Loucy (cell line): ENCODE results near the gene ARHGEF9.

Experiments
- H2AFZ ChIP-seq: fragments of 200-600 bp; sonication (generic); 2 replicates; pipeline ENCODE4 v1.6.0; 2016; ENCODE audit warnings: antibody characterized with exemption, mild to moderate bottlenecking, low read length, moderate library complexity
- H3F3A ChIP-seq: fragments of 200-600 bp; 2 replicates; pipeline ENCODE4 v1.6.0; 2016; ENCODE audit warnings: antibody characterized with exemption, low read depth, mild to moderate bottlenecking
- H3K27me3 ChIP-seq: fragments of 200-600 bp; sonication (generic); 2 replicates; pipeline ENCODE4 v1.6.1; 2014; ENCODE audit warnings: low read length, mild to moderate bottlenecking; ENCODE audit not compliant: insufficient read depth, poor library complexity, severe bottlenecking
- H3K36me3 ChIP-seq: fragments of 200-600 bp; sonication (generic); 2 replicates; pipeline ENCODE4 v1.6.1; 2016; ENCODE audit warnings: low read length; ENCODE audit not compliant: insufficient read depth
- H3K4me1 ChIP-seq: fragments of 200-600 bp; sonication (generic); 2 replicates; pipeline ENCODE4 v1.5.1; 2014; ENCODE audit warnings: low read length, mild to moderate bottlenecking; ENCODE audit not compliant: insufficient read depth, poor library complexity, severe bottlenecking
- H3K4me2 ChIP-seq: fragments of 200-600 bp; sonication (generic); 2 replicates; pipeline ENCODE4 v1.6.0; 2014; ENCODE audit warnings: antibody characterized with exemption, low read length, low read depth, mild to moderate bottlenecking; ENCODE audit not compliant: poor library complexity, severe bottlenecking
- H3K4me3 ChIP-seq: fragments of 200-600 bp; sonication (generic); 2 replicates; pipeline ENCODE4 v1.5.1; 2014; ENCODE audit warnings: low read length, mild to moderate bottlenecking, mixed read lengths; ENCODE audit not compliant: poor library complexity, severe bottlenecking
- H3K79me2 ChIP-seq: fragments of 200-600 bp; sonication (generic); 2 replicates; pipeline ENCODE4 v1.6.1; 2014; ENCODE audit warnings: low read length; ENCODE audit not compliant: insufficient read depth
- H3K9ac ChIP-seq: fragments of 200-600 bp; sonication (generic); 2 replicates; pipeline ENCODE4 v1.6.0; 2014; ENCODE audit warnings: mild to moderate bottlenecking, low read depth, low read length, moderate library complexity; ENCODE audit not compliant: poor library complexity, severe bottlenecking
- H3K9me2 ChIP-seq: fragments of 200-600 bp; sonication (generic); replicated peaks from 2 replicates; pipeline ENCODE4 v1.6.1; 2016; ENCODE audit warnings: low read depth, low read length, mixed read lengths
- H3K9me3 ChIP-seq: fragments of 200-600 bp; sonication (generic); 2 replicates; pipeline ENCODE4 v1.6.1; 2014; ENCODE audit warnings: mild to moderate bottlenecking, antibody characterized with exemption, low read length, low read depth; ENCODE audit not compliant: insufficient read depth
- H4K20me1 ChIP-seq: fragments of 200-600 bp; sonication (generic); 2 replicates; pipeline ENCODE4 v1.6.0; 2014; ENCODE audit warnings: antibody characterized with exemption, low read length, mild to moderate bottlenecking; ENCODE audit not compliant: insufficient read depth, poor library complexity, severe bottlenecking
- CTCF ChIP-seq: fragments of 200-600 bp; sonication (generic); conservative IDR thresholded peaks from 2 replicates; pipeline ENCODE4 v1.5.1; 2014; ENCODE audit warnings: mild to moderate bottlenecking, antibody characterized with exemption, low read length
- EZH2phosphoT487 ChIP-seq: fragments of 200-600 bp; IDR thresholded peaks from 2 replicates; pipeline ENCODE4 v1.6.1; 2018; ENCODE audit warnings: antibody characterized with exemption, mild to moderate bottlenecking, moderate library complexity, borderline replicate concordance

Gene ARHGEF9

GRCh38 chrX:63785708-63786040 is 660 bp upstream of the ARHGEF9 start:
- no peaks in the 10 kb centered on the region for H3K9me3 ChIP-seq
- no peaks in the 10 kb centered on the region for H3K36me3 ChIP-seq
- H3K27me3 ChIP-seq = no peaks in the 10 kb centered on the region
- no peaks in the 10 kb centered on the region for H3F3A ChIP-seq
- no peaks in the 10 kb centered on the region for H4K20me1 ChIP-seq
- TF ChIP-seq EZH2phosphoT487 (no peak), CTCF (no peak)
- no peaks in the 10 kb centered on the region for H3K79me2 ChIP-seq
- H3K9ac ChIP-seq = no peak overlapping the region
- H3K9me2 ChIP-seq = no peaks in the 10 kb centered on the region
- no peak overlapping the region for H3K4me3 ChIP-seq
- H2AFZ ChIP-seq = no peak overlapping the region
- H3K4me2 ChIP-seq = no peak overlapping the region
- H3K4me1 ChIP-seq = no peaks in the 10 kb centered on the region

- Histone ChIP-seq H3K4me2 (no peak overlapping the region), H3K9me2 (no peaks in the 10 kb centered on the region), H3K27me3 (no peaks in the 10 kb centered on the region), H3F3A (no peaks in the 10 kb centered on the region), H3K9me3 (no peaks in the 10 kb centered on the region), H3K79me2 (no peaks in the 10 kb centered on the region), H3K9ac (no peak overlapping the region), H3K36me3 (no peaks in the 10 kb centered on the region), H2AFZ (no peak overlapping the region), H3K4me1 (no peaks in the 10 kb centered on the region), H3K4me3 (no peak overlapping the region), H4K20me1 (no peaks in the 10 kb centered on the region)
- no peak for TF ChIP-seq CTCF
- no peak for TF ChIP-seq EZH2phosphoT487
Observed at GRCh38 chrX:63784346-63784901, 590 bp downstream of the ARHGEF9 start.

GRCh38 chrX:63782515-63782914 is 2.5 kb downstream of the ARHGEF9 start:
- Histone ChIP-seq H3K4me2 (no peak overlapping the region), H4K20me1 (no peaks in the 10 kb centered on the region), H3K4me3 (no peak overlapping the region), H3K9me2 (no peaks in the 10 kb centered on the region), H2AFZ (no peak overlapping the region), H3K9ac (no peak overlapping the region), H3K27me3 (no peaks in the 10 kb centered on the region), H3K4me1 (no peaks in the 10 kb centered on the region), H3K36me3 (no peaks in the 10 kb centered on the region), H3F3A (no peaks in the 10 kb centered on the region), H3K9me3 (no peaks in the 10 kb centered on the region), H3K79me2 (no peaks in the 10 kb centered on the region)
- TF ChIP-seq EZH2phosphoT487 (no peak), CTCF (no peak)
